Measurements from ENCODE around the gene DPAGT1.

DNA sequence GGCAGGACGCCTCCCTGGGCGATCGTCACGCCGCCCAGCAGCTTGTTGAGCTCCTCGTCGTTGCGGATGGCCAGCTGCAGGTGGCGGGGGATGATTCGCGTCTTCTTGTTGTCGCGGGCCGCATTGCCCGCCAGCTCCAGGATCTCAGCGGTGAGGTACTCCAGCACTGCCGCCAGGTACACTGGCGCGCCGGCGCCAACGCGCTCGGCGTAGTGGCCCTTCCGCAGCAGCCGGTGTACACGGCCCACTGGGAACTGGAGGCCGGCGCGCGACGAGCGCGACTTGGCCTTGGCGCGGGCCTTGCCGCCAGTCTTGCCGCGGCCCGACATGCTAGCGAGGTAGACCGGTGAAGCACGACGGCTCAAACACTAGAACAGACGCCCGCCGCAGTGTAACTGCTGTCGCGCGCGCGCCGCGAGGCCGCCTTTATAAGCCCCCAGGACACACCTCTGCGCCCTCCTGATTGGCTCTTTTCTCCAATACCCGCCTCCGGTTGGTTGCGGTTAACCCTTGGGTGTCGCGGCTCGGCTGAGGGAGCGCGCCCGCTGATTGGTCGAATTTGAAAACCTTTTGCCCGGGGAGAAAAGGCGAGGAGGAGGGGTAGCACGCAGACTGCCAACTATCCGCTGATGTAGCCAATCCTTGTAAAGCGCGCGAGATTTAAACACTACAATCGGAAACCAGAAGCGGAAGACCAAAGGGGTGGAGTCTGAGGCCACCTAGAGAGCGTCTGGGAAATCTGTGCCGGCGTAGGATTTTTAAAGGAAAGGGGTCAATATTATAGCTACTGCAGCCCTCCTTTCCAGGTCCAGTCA is 6.4 kb downstream of the DPAGT1 start:
- TF ChIP-seq, protein P1, sequence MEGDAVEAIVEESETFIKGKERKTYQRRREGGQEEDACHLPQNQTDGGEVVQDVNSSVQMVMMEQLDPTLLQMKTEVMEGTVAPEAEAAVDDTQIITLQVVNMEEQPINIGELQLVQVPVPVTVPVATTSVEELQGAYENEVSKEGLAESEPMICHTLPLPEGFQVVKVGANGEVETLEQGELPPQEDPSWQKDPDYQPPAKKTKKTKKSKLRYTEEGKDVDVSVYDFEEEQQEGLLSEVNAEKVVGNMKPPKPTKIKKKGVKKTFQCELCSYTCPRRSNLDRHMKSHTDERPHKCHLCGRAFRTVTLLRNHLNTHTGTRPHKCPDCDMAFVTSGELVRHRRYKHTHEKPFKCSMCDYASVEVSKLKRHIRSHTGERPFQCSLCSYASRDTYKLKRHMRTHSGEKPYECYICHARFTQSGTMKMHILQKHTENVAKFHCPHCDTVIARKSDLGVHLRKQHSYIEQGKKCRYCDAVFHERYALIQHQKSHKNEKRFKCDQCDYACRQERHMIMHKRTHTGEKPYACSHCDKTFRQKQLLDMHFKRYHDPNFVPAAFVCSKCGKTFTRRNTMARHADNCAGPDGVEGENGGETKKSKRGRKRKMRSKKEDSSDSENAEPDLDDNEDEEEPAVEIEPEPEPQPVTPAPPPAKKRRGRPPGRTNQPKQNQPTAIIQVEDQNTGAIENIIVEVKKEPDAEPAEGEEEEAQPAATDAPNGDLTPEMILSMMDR (IDR thresholded peaks at IDR 0.05): peak in 2 of 6 experiments; percentile 3 to 24
- peak in 2 of 4 donors; percentile 98 to 99 for TF ChIP-seq POLR2A (IDR thresholded peaks at IDR 0.05)

Measured in esophagus squamous epithelium (tissue), 4 donors.